Neural cell (in vitro differentiated cells): Measurements from ENCODE around the gene COQ8B. TPM values are rescaled to one million over a fixed set of nuclear protein-coding genes. Genes with fewer than 3 reads are reported as not detected.

ENCODE experiments used
- H2AFZ ChIP-seq: fragments of 200-600, 300-800 bp; sonication (generic), shearing (Covaris generic); 2 replicates; pipeline ENCODE4 v1.6.0; 2014; ENCODE audit warnings: low read depth, mild to moderate bottlenecking, antibody characterized with exemption, low read length, moderate library complexity
- H3F3A ChIP-seq: fragments of 200-600 bp; shearing (Covaris generic); 2 replicates; pipeline ENCODE4 v1.6.1; 2016; ENCODE audit warnings: mild to moderate bottlenecking, moderate library complexity, mixed read lengths, antibody characterized with exemption, low read length; ENCODE audit not compliant: insufficient read depth, poor library complexity, severe bottlenecking
- H3K27ac ChIP-seq: fragments of 200-600, 300-800 bp; sonication (generic), shearing (Covaris generic); 2 replicates; pipeline ENCODE4 v1.5.1; 2014; ENCODE audit warnings: mild to moderate bottlenecking, low read length, moderate library complexity
- H3K27me3 ChIP-seq: fragments of 300-800, 200-600 bp; sonication (generic), shearing (Covaris generic); 2 replicates; pipeline ENCODE4 v1.6.0; 2014; ENCODE audit warnings: mild to moderate bottlenecking, low read depth, low read length, moderate library complexity; ENCODE audit not compliant: insufficient read depth
- H3K36me3 ChIP-seq: fragments of 300-800, 200-600 bp; sonication (generic), shearing (Covaris generic); 2 replicates; pipeline ENCODE4 v1.5.1; 2014; ENCODE audit warnings: mild to moderate bottlenecking, antibody characterized with exemption, low read length, moderate library complexity; ENCODE audit not compliant: insufficient read depth
- H3K4me2 ChIP-seq: fragments of 300-800, 200-600 bp; sonication (generic), shearing (Covaris generic); 2 replicates; pipeline ENCODE4 v1.6.0; 2014; ENCODE audit warnings: mild to moderate bottlenecking, low read length
- H3K4me3 ChIP-seq: fragments of 300-800, 200-600 bp; sonication (generic), shearing (Covaris generic); 2 replicates; pipeline ENCODE4 v1.5.1; 2014; ENCODE audit warnings: mild to moderate bottlenecking, low read length, moderate library complexity
- H3K79me2 ChIP-seq: fragments of 200-600 bp; shearing (Covaris generic); replicated peaks from 2 replicates; pipeline ENCODE4 v1.6.0; 2014; ENCODE audit warnings: mild to moderate bottlenecking, low read length, moderate library complexity; ENCODE audit not compliant: insufficient read depth
- H3K9ac ChIP-seq: fragments of 300-800, 200-600 bp; sonication (generic), shearing (Covaris generic); 2 replicates; pipeline ENCODE4 v1.6.1; 2016; ENCODE audit warnings: mild to moderate bottlenecking, low read length, mixed read lengths
- H3K9me2 ChIP-seq: fragments of 200-600 bp; shearing (Covaris generic); 2 replicates; pipeline ENCODE4 v1.6.1; 2016; ENCODE audit warnings: mild to moderate bottlenecking, low read length, mixed read lengths; ENCODE audit not compliant: insufficient read depth
- H3K9me3 ChIP-seq: fragments of 200-600, 300-800 bp; sonication (generic), shearing (Covaris generic); 2 replicates; pipeline ENCODE4 v1.6.1; 2016; ENCODE audit warnings: mild to moderate bottlenecking, mixed run types, low read length, moderate library complexity, mixed read lengths
- H4K20me1 ChIP-seq: fragments of 200-600 bp; shearing (Covaris generic); 2 replicates; pipeline ENCODE4 v1.6.1; 2016; ENCODE audit warnings: mild to moderate bottlenecking, mixed run types; ENCODE audit not compliant: insufficient read depth
- EP300 ChIP-seq: fragments of 450-650 bp; conservative IDR thresholded peaks from 2 replicates; pipeline ENCODE4 v1.6.1; 2014; ENCODE audit warnings: antibody characterized with exemption, mild to moderate bottlenecking, moderate library complexity; ENCODE audit not compliant: poor library complexity, severe bottlenecking
- EZH2 ChIP-seq: fragments of 200-600, 300-800 bp; shearing (Covaris generic), sonication (generic); IDR thresholded peaks from 2 replicates; pipeline ENCODE4 v1.6.1; 2014; ENCODE audit warnings: antibody characterized with exemption, low read length, borderline replicate concordance, mild to moderate bottlenecking; ENCODE audit not compliant: insufficient read depth, poor library complexity, severe bottlenecking
- MXI1 ChIP-seq: fragments of 450-650 bp; conservative IDR thresholded peaks from 2 replicates; pipeline ENCODE4 v1.6.1; 2014; ENCODE audit warnings: antibody characterized with exemption, mild to moderate bottlenecking; ENCODE audit not compliant: poor library complexity, severe bottlenecking
- POLR2AphosphoS5 ChIP-seq: IDR thresholded peaks from 2 replicates; pipeline ENCODE4 v1.6.1; 2012
- RAD21 ChIP-seq: fragments of 450-650 bp; conservative IDR thresholded peaks from 2 replicates; pipeline ENCODE4 v1.6.1; 2014; ENCODE audit warnings: antibody characterized with exemption, mild to moderate bottlenecking, moderate library complexity
- SMC3 ChIP-seq: fragments of 450-650 bp; conservative IDR thresholded peaks from 2 replicates; pipeline ENCODE4 v1.6.1; 2014; ENCODE audit warnings: antibody characterized with exemption, mild to moderate bottlenecking, moderate library complexity; ENCODE audit not compliant: poor library complexity
- TAF1 ChIP-seq: IDR thresholded peaks from 2 replicates; pipeline ENCODE4 v1.6.1; 2012; ENCODE audit warnings: low read depth
- polyA plus RNA-seq: library from polyadenylated mRNA; depleted of rRNA; stranded (reverse); fragments of >200 nt; gene quantifications from 2 replicates; pipeline ENCODE4 v1.2.3, GENCODE V29; 2014
- TF ChIP-seq, protein P1 (sequence below): IDR thresholded peaks from 2 replicates; pipeline ENCODE4 v1.6.1; 2012; ENCODE audit warnings: borderline replicate concordance
- TF ChIP-seq, protein P2 (sequence below): fragments of 450-650 bp; IDR thresholded peaks from 2 replicates; pipeline ENCODE4 v1.5.1; 2014; ENCODE audit warnings: antibody characterized with exemption, mild to moderate bottlenecking, moderate library complexity; ENCODE audit not compliant: poor library complexity, severe bottlenecking

COQ8B gene
- polyA plus RNA-seq, 1 donor from 2014 or later, result 83.2 TPM

DNA sequence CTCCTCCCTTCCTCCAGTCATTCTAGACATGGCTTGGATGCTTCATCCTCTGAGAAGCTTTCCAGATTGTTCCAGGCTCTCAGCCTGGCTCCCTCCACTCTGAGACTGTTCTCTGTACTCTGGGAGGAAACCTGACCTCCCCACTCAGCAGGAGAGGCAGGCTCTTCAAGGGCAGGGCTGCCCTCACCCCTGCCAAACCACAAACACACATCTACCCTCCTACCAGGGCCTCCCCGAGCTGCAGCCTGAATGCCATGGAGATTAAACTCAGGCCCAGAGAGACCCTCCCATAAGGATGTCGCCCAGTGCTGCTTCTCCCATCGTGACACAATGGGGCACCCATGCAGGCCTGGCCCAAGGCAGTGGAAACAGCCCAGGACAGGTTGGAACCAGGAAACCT, 42.4 kb downstream of the COQ8B start:
- TF ChIP-seq RAD21, result no peak
- TF ChIP-seq, protein P1, sequence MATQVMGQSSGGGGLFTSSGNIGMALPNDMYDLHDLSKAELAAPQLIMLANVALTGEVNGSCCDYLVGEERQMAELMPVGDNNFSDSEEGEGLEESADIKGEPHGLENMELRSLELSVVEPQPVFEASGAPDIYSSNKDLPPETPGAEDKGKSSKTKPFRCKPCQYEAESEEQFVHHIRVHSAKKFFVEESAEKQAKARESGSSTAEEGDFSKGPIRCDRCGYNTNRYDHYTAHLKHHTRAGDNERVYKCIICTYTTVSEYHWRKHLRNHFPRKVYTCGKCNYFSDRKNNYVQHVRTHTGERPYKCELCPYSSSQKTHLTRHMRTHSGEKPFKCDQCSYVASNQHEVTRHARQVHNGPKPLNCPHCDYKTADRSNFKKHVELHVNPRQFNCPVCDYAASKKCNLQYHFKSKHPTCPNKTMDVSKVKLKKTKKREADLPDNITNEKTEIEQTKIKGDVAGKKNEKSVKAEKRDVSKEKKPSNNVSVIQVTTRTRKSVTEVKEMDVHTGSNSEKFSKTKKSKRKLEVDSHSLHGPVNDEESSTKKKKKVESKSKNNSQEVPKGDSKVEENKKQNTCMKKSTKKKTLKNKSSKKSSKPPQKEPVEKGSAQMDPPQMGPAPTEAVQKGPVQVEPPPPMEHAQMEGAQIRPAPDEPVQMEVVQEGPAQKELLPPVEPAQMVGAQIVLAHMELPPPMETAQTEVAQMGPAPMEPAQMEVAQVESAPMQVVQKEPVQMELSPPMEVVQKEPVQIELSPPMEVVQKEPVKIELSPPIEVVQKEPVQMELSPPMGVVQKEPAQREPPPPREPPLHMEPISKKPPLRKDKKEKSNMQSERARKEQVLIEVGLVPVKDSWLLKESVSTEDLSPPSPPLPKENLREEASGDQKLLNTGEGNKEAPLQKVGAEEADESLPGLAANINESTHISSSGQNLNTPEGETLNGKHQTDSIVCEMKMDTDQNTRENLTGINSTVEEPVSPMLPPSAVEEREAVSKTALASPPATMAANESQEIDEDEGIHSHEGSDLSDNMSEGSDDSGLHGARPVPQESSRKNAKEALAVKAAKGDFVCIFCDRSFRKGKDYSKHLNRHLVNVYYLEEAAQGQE, result no peak
- Histone ChIP-seq H3K9ac (no peak overlapping the region), H3K9me2 (no peaks in the 10 kb centered on the region), H3K9me3 (peaks cover 3% of the 10 kb centered on the region), H3K27ac (no peak overlapping the region), H3K27me3 (no peaks in the 10 kb centered on the region), H4K20me1 (no peaks in the 10 kb centered on the region), H3K36me3 (peaks cover 18% of the 10 kb centered on the region), H3K79me2 (no peaks in the 10 kb centered on the region), H3K4me3 (no peak overlapping the region), H3F3A (no peaks in the 10 kb centered on the region), H2AFZ (no peak overlapping the region), H3K4me2 (no peak overlapping the region)

DNA sequence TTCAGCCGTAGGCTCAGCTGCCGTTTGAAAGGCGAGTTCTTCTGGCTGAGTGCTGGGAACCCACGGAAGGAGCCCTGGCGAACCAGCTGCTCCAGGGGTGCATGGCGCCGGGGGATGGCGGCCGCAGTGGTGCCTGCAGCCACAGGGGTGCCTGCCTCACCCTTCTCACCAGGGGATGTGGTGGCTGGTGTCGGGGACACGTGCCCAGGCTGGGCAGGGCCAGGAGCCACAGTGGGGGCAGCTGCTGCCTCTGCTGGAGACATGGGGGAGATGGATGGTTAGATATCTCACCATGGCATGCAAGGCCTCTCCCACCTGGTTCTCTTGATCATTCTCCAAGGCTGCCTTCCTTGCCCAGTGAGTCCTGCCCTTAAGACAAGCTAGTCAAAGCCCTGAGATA, 43.3 kb downstream of the COQ8B start:
- TF ChIP-seq POLR2AphosphoS5 (no peak), RAD21 (no peak), EZH2 (no peak), EP300 (no peak), TAF1 (no peak), MXI1 (no peak), SMC3 (no peak)
- TF ChIP-seq, protein P2, sequence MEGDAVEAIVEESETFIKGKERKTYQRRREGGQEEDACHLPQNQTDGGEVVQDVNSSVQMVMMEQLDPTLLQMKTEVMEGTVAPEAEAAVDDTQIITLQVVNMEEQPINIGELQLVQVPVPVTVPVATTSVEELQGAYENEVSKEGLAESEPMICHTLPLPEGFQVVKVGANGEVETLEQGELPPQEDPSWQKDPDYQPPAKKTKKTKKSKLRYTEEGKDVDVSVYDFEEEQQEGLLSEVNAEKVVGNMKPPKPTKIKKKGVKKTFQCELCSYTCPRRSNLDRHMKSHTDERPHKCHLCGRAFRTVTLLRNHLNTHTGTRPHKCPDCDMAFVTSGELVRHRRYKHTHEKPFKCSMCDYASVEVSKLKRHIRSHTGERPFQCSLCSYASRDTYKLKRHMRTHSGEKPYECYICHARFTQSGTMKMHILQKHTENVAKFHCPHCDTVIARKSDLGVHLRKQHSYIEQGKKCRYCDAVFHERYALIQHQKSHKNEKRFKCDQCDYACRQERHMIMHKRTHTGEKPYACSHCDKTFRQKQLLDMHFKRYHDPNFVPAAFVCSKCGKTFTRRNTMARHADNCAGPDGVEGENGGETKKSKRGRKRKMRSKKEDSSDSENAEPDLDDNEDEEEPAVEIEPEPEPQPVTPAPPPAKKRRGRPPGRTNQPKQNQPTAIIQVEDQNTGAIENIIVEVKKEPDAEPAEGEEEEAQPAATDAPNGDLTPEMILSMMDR, result no peak
- TF ChIP-seq, protein P1, result no peak
- Histone ChIP-seq H3F3A (no peaks in the 10 kb centered on the region), H3K9me3 (peaks cover 9% of the 10 kb centered on the region), H4K20me1 (no peaks in the 10 kb centered on the region), H2AFZ (no peak overlapping the region), H3K4me3 (no peak overlapping the region), H3K27me3 (no peaks in the 10 kb centered on the region), H3K4me2 (no peak overlapping the region), H3K27ac (no peak overlapping the region), H3K79me2 (no peaks in the 10 kb centered on the region), H3K9ac (no peak overlapping the region), H3K36me3 (peaks cover 25% of the 10 kb centered on the region), H3K9me2 (no peaks in the 10 kb centered on the region)
